HepG2 (cell line): ENCODE results near the gene RREB1. TPM values are rescaled to one million over a fixed set of nuclear protein-coding genes. Genes with fewer than 3 reads are reported as not detected.

Experiments
- ASH2L ChIP-seq: fragments of 300-600, 200-600 bp; sonication (generic); IDR thresholded peaks from 2 replicates; pipeline ENCODE4 v1.7.0; 2017; ENCODE audit warnings: low read depth, mild to moderate bottlenecking, moderate library complexity, mixed read lengths, low read length; ENCODE audit not compliant: insufficient read length
- CTCF ChIP-seq: sonication (generic); formaldehyde crosslinking; IDR thresholded peaks from 2 replicates; pipeline ENCODE4 v1.5.0; 2020; ENCODE audit warnings: mild to moderate bottlenecking, missing genetic modification reagents, moderate library complexity
- DNMT3B ChIP-seq: conservative IDR thresholded peaks from 2 replicates; pipeline ENCODE4 v1.6.1; 2016; ENCODE audit warnings: missing biosample characterization, control low read depth
- FOXK1 ChIP-seq: sonication (generic); formaldehyde crosslinking; IDR thresholded peaks from 2 replicates; pipeline ENCODE4 v1.4.0; 2020; ENCODE audit warnings: low read depth, missing genetic modification reagents, borderline replicate concordance
- FOXP1 ChIP-seq, 2 experiments: fragments of 450-650 bp in 1 of 2; IDR thresholded peaks; 2 replicates each; pipeline ENCODE4 v1.6.1; 2017 to 2018; ENCODE audit warnings: antibody characterized with exemption in 1 of 2
- HNF4G ChIP-seq, 2 experiments: sonication (generic) in 1 of 2; formaldehyde crosslinking in 1 of 2; IDR thresholded peaks; 2 replicates each; pipeline versions ENCODE4 v1.4.0 to v1.6.1; 2011 to 2020; ENCODE audit warnings: borderline replicate concordance in 2 of 2, low read depth in 2 of 2, mild to moderate bottlenecking in 2 of 2, low read length in 1 of 2, missing genetic modification reagents in 1 of 2, moderate library complexity in 1 of 2
- HNRNPUL1 ChIP-seq: fragments of 200-400 bp; formaldehyde crosslinking; IDR thresholded peaks from 2 replicates; pipeline ENCODE4 v1.6.1; 2017; ENCODE audit warnings: low read depth, mild to moderate bottlenecking, low read length, moderate library complexity
- KAT8 ChIP-seq: IDR thresholded peaks from 2 replicates; pipeline ENCODE4 v1.6.1; 2016; ENCODE audit warnings: missing genetic modification reagents, missing compliant biosample characterization
- NKX3-1 ChIP-seq: sonication (generic); formaldehyde crosslinking; IDR thresholded peaks from 2 replicates; pipeline ENCODE4 v1.5.0; 2020; ENCODE audit warnings: missing genetic modification reagents
- PBX3 ChIP-seq: sonication (generic); formaldehyde crosslinking; IDR thresholded peaks from 2 replicates; pipeline ENCODE4 v1.8.1; 2023; ENCODE audit warnings: missing genetic modification reagents, inconsistent platforms, borderline replicate concordance
- POLR2G ChIP-seq: fragments of 200-400 bp; formaldehyde crosslinking; IDR thresholded peaks from 2 replicates; pipeline ENCODE4 v1.6.1; 2018; ENCODE audit warnings: mild to moderate bottlenecking, low read depth, low read length, moderate library complexity
- SRF ChIP-seq: IDR thresholded peaks from 2 replicates; pipeline ENCODE4 v1.6.1; 2011; ENCODE audit warnings: mild to moderate bottlenecking, low read depth, low read length, moderate library complexity
- ZBTB37 ChIP-seq: sonication (generic); formaldehyde crosslinking; IDR thresholded peaks from 2 replicates; pipeline ENCODE4 v1.4.0; 2020; ENCODE audit warnings: mild to moderate bottlenecking, missing genetic modification reagents
- ZBTB8A ChIP-seq: sonication (generic); formaldehyde crosslinking; IDR thresholded peaks from 2 replicates; pipeline ENCODE4 v1.4.0; 2020; ENCODE audit warnings: mild to moderate bottlenecking, low read depth, missing genetic modification reagents, borderline replicate concordance
- ZFP62 ChIP-seq: sonication (generic); formaldehyde crosslinking; IDR thresholded peaks from 2 replicates; pipeline ENCODE4 v1.4.0; 2020; ENCODE audit warnings: missing genetic modification reagents
- ZNF280D ChIP-seq: sonication (generic); formaldehyde crosslinking; IDR thresholded peaks from 2 replicates; pipeline ENCODE4 v1.5.1; 2020; ENCODE audit warnings: mild to moderate bottlenecking, missing genetic modification reagents
- ZNF446 ChIP-seq: sonication (generic); formaldehyde crosslinking; IDR thresholded peaks from 2 replicates; pipeline ENCODE4 v1.5.0; 2020; ENCODE audit warnings: mild to moderate bottlenecking, missing genetic modification reagents
- ZNF7 ChIP-seq: IDR thresholded peaks from 2 replicates; pipeline ENCODE4 v1.6.1; 2016; ENCODE audit warnings: missing biosample characterization, missing genetic modification reagents
- ZNF766 ChIP-seq: sonication (generic); formaldehyde crosslinking; IDR thresholded peaks from 2 replicates; pipeline ENCODE4 v1.5.0; 2020; ENCODE audit warnings: missing genetic modification reagents, borderline replicate concordance
- ZNF777 ChIP-seq: sonication (generic); formaldehyde crosslinking; IDR thresholded peaks from 2 replicates; pipeline ENCODE4 v1.4.0; 2020; ENCODE audit warnings: missing genetic modification reagents
- polyA plus RNA-seq, 8 experiments: library from polyadenylated mRNA; depleted of rRNA in 3 of 8; stranded (reverse) in 7 of 8; unstranded in 1 of 8; fragments of >200 nt; fragmentation: Illumina TruSeq in 4 of 8; extraction: Trizol in 4 of 8; gene quantifications; 2 replicates each; pipeline versions ENCODE4 v1.2.1 to v1.2.3, GENCODE V29; 2011 to 2016; ENCODE audit warnings: low read depth in 4 of 8, missing spikeins in 1 of 8, mixed read lengths in 1 of 8; ENCODE audit not compliant: insufficient read depth in 1 of 8
- total RNA-seq, 5 experiments: library from RNA; depleted of rRNA; stranded (reverse); fragments of >200 nt; fragmentation: Illumina TruSeq; extraction: Trizol; gene quantifications; 2 replicates each; pipeline ENCODE4 v1.2.3, GENCODE V29; 2016; ENCODE audit warnings: low read depth in 1 of 5

The RREB1 gene
- total and polyA plus RNA-seq, 2 of the 13 experiments (the other 11 are each of a cell fraction or from before 2014, with no cell fraction given), result 6.1 to 23.2 TPM

GRCh38 chr6:7270320-7271204 is 162.8 kb downstream of the RREB1 start (continued):
- TF ChIP-seq PBX3 (CRISPR knock-in tag) (no peak), ZFP62 (CRISPR knock-in tag) (no peak), ZBTB37 (no peak), ASH2L (peak; percentile 85), ZNF777 (CRISPR knock-in tag) (0 out of 2 replicates have a peak, but pooled peaks have one; percentile 33), FOXP1 (IDR thresholded peaks at IDR 0.05) (peak; percentile 60; the same call in 1 of the 2 replicates), FOXP1 (CRISPR knock-in tag; IDR thresholded peaks at IDR 0.05) (no peak; the same call in 1 of the 2 replicates), HNRNPUL1 (no peak), ZNF280D (CRISPR knock-in tag) (peak; percentile 6; the same call in 1 of the 2 replicates), KAT8 (peak; percentile 34; the same call in 1 of the 2 replicates), NKX3-1 (no peak), HNF4G (IDR thresholded peaks at IDR 0.05; ENCODE audit: borderline replicate concordance, low read depth, low read length) (peak; percentile 97), HNF4G (CRISPR knock-in tag; IDR thresholded peaks at IDR 0.05; ENCODE audit: borderline replicate concordance, low read depth) (peak; percentile 90; the same call in 1 of the 2 replicates), SRF (no peak), CTCF (CRISPR knock-in tag) (peak; percentile 70), POLR2G (peak; percentile 51), ZNF766 (CRISPR knock-in tag) (peak; percentile 82; the same call in 1 of the 2 replicates), ZNF7 (CRISPR knock-in tag) (no peak), FOXK1 (CRISPR knock-in tag) (no peak), DNMT3B (CRISPR knock-in tag) (no peak), ZBTB8A (no peak), ZNF446 (CRISPR knock-in tag) (0 out of 2 replicates have a peak, but pooled peaks have one; percentile 38)
